Kidney capillary endothelial cell (primary cell): Measurements from ENCODE around the gene STARD7.

Source experiments
- DNase-seq: peaks from one replicate; pipeline ENCODE4 v3.0.0-alpha.2; 2018; ENCODE audit warnings: low spot score

STARD7 gene

GRCh38 chr2:96135621-96136020, 73.0 kb downstream of the STARD7 start:
- no peak for DNase-seq

- no peak for DNase-seq
These were observed 73.5 kb downstream of the STARD7 start for GRCh38 chr2:96135171-96135570.
